SK-N-SH (cell line): ENCODE data around the gene ADAMTSL5.

ENCODE experiments used
- CHD2 ChIP-seq: fragments of 150-350 bp; IDR thresholded peaks from 2 replicates; pipeline ENCODE4 v1.6.1; 2018; ENCODE audit warnings: low read length; ENCODE audit not compliant: partially characterized antibody
- CTCF ChIP-seq: fragments of 200-600 bp; sonication (generic); IDR thresholded peaks from 2 replicates; pipeline ENCODE4 v1.6.1; 2017; ENCODE audit warnings: antibody characterized with exemption, mild to moderate bottlenecking, moderate library complexity
- EZH2phosphoT487 ChIP-seq: fragments of 200-600 bp; sonication (generic); IDR thresholded peaks from 2 replicates; pipeline ENCODE4 v1.6.1; 2017; ENCODE audit warnings: low read depth, mixed run types, mild to moderate bottlenecking, antibody characterized with exemption, moderate library complexity, borderline replicate concordance
- FOXM1 ChIP-seq: IDR thresholded peaks from 2 replicates; pipeline ENCODE4 v1.4.0; 2012; ENCODE audit warnings: low read depth, mild to moderate bottlenecking
- POLR2AphosphoS5 ChIP-seq: IDR thresholded peaks from 2 replicates; pipeline ENCODE4 v1.6.1; 2012; ENCODE audit warnings: low read depth, low read length
- RAD21 ChIP-seq: IDR thresholded peaks from 2 replicates; pipeline ENCODE4 v1.6.1; 2012; ENCODE audit warnings: mild to moderate bottlenecking, low read length
- SIN3A ChIP-seq: IDR thresholded peaks from 2 replicates; pipeline ENCODE4 v1.6.1; 2012; ENCODE audit warnings: low read depth, mild to moderate bottlenecking, low read length, moderate library complexity, borderline replicate concordance
- SMC3 ChIP-seq: IDR thresholded peaks from 2 replicates; pipeline ENCODE4 v1.6.1; 2012; ENCODE audit warnings: low read depth, low read length, improper control_type of control experiment
- USF2 ChIP-seq: fragments of 150-350 bp; IDR thresholded peaks from 2 replicates; pipeline ENCODE4 v1.6.1; 2017; ENCODE audit warnings: antibody characterized with exemption, low read length, low read depth, borderline replicate concordance
- YY1 ChIP-seq: IDR thresholded peaks from 2 replicates; pipeline ENCODE4 v1.4.0; 2012; ENCODE audit warnings: low read depth, mild to moderate bottlenecking

GRCh38 chr19:1549332-1549945 lies 36.6 kb upstream of the ADAMTSL5 start:
- TF ChIP-seq CTCF = no peak
- TF ChIP-seq CHD2 = no peak
- TF ChIP-seq YY1 = no peak
- no peak for TF ChIP-seq RAD21
- no peak for TF ChIP-seq USF2
- no peak for TF ChIP-seq FOXM1
- TF ChIP-seq POLR2AphosphoS5 = no peak
- TF ChIP-seq SIN3A = no peak
- no peak for TF ChIP-seq EZH2phosphoT487
- no peak for TF ChIP-seq SMC3
